Measurements from ENCODE around the gene PITPNC1. TPM values are rescaled to one million over a fixed set of nuclear protein-coding genes. Genes with fewer than 3 reads are reported as not detected.

The PITPNC1 gene
- total and polyA plus RNA-seq, 4 donors = 8.0 to 21.1 (median 15.2) TPM

- Histone ChIP-seq H3K27me3 (ENCODE audit: control insufficient read depth in 3 of 3, insufficient read depth in 3 of 3, low read length in 2 of 3) (no peaks in the 10 kb centered on the region), H3K4me1 (ENCODE audit: control insufficient read depth in 5 of 5, insufficient read depth in 5 of 5, low read length in 5 of 5) (peaks cover 1 to 6% (median 6%) of the 10 kb centered on the region in 5 donors), H3K9me3 (ENCODE audit: control insufficient read depth in 4 of 4, insufficient read depth in 3 of 4, low read length in 3 of 4) (no peaks in the 10 kb centered on the region), H3K9ac (ENCODE audit: insufficient read depth in 1 of 2, low read length in 2 of 2) (no peak overlapping the region), H3K27ac (ENCODE audit: low read depth in 1 of 2, low read length in 1 of 2) (no peak overlapping the region), H3K36me3 (ENCODE audit: control insufficient read depth in 4 of 4, insufficient read depth in 4 of 4, low read length in 4 of 4) (peaks cover 0 to 6% (median 0%) of the 10 kb centered on the region in 4 donors), H3K4me3 (no peak overlapping the region)
- TF ChIP-seq CTCF (IDR thresholded peaks at IDR 0.05; ENCODE audit: control extremely low read depth, extremely low read depth) = no peak
- ATAC-seq (ENCODE audit: insufficient read depth, low FRiP score) (no peak), DNase-seq (no peak)
- WGBS, 2 donors = 81 to 85% methylated on average over 4 of the region's 4 CpGs
Observed at GRCh38 chr17:67675481-67675880, 298.4 kb downstream of the PITPNC1 start.

GRCh38 chr17:67676305-67676704 lies 299.2 kb downstream of the PITPNC1 start:
- DNase-seq (no peak), ATAC-seq (ENCODE audit: insufficient read depth, low FRiP score) (no peak)
- 77 to 82% methylated on average over 4 of the region's 4 CpGs for WGBS, 2 donors
- H3K36me3 ChIP-seq (ENCODE audit: control insufficient read depth in 4 of 4, insufficient read depth in 4 of 4, low read length in 4 of 4) = peaks cover 0 to 6% (median 0%) of the 10 kb centered on the region in 4 donors
- H3K9me3 ChIP-seq (ENCODE audit: control insufficient read depth in 4 of 4, insufficient read depth in 3 of 4, low read length in 3 of 4) = no peaks in the 10 kb centered on the region
- no peak for TF ChIP-seq CTCF (IDR thresholded peaks at IDR 0.05; ENCODE audit: control extremely low read depth, extremely low read depth)
- H3K9ac ChIP-seq (ENCODE audit: insufficient read depth in 1 of 2, low read length in 2 of 2) = no peak overlapping the region
- H3K4me1 ChIP-seq (ENCODE audit: control insufficient read depth in 5 of 5, insufficient read depth in 5 of 5, low read length in 5 of 5) = peaks cover 0 to 6% (median 6%) of the 10 kb centered on the region in 5 donors
- H3K27ac ChIP-seq (ENCODE audit: low read depth in 1 of 2, low read length in 1 of 2) = no peak overlapping the region
- no peak overlapping the region for H3K4me3 ChIP-seq
- no peaks in the 10 kb centered on the region for H3K27me3 ChIP-seq (ENCODE audit: control insufficient read depth in 3 of 3, insufficient read depth in 3 of 3, low read length in 2 of 3)

- no peak for TF ChIP-seq CTCF (IDR thresholded peaks at IDR 0.05; ENCODE audit: control extremely low read depth, extremely low read depth)
- WGBS, 2 donors = 95 to 96% methylated on average over 2 of the region's 2 CpGs
Observed at GRCh38 chr17:67678414-67678813, 301.3 kb downstream of the PITPNC1 start.

GRCh38 chr17:67679225-67679624 lies 302.1 kb downstream of the PITPNC1 start:
- H3K9me3 ChIP-seq (ENCODE audit: control insufficient read depth in 4 of 4, insufficient read depth in 3 of 4, low read length in 3 of 4) = no peaks in the 10 kb centered on the region
- no peak overlapping the region for H3K9ac ChIP-seq (ENCODE audit: insufficient read depth in 1 of 2, low read length in 2 of 2)
- no peak for ATAC-seq (ENCODE audit: insufficient read depth, low FRiP score)
- DNase-seq = no peak
- no peak overlapping the region for H3K27ac ChIP-seq (ENCODE audit: low read depth in 1 of 2, low read length in 1 of 2)
- H3K4me3 ChIP-seq = no peak overlapping the region
- peaks cover 0 to 6% (median 0%) of the 10 kb centered on the region in 4 donors for H3K36me3 ChIP-seq (ENCODE audit: control insufficient read depth in 4 of 4, insufficient read depth in 4 of 4, low read length in 4 of 4)
- H3K27me3 ChIP-seq (ENCODE audit: control insufficient read depth in 3 of 3, insufficient read depth in 3 of 3, low read length in 2 of 3) = no peaks in the 10 kb centered on the region
- H3K4me1 ChIP-seq (ENCODE audit: control insufficient read depth in 5 of 5, insufficient read depth in 5 of 5, low read length in 5 of 5) = peaks cover 0 to 5% (median 0%) of the 10 kb centered on the region in 5 donors
- no peak for TF ChIP-seq CTCF (IDR thresholded peaks at IDR 0.05; ENCODE audit: control extremely low read depth, extremely low read depth)
- 97 to 99% methylated on average over 2 of the region's 2 CpGs for WGBS, 2 donors

More at GRCh38 chr17:67678414-67678813, 301.3 kb downstream of the PITPNC1 start:
- Histone ChIP-seq H3K4me1 (ENCODE audit: control insufficient read depth in 5 of 5, insufficient read depth in 5 of 5, low read length in 5 of 5) (peaks cover 0 to 5% (median 0%) of the 10 kb centered on the region in 5 donors), H3K36me3 (ENCODE audit: control insufficient read depth in 4 of 4, insufficient read depth in 4 of 4, low read length in 4 of 4) (peaks cover 0 to 6% (median 0%) of the 10 kb centered on the region in 4 donors), H3K27ac (ENCODE audit: low read depth in 1 of 2, low read length in 1 of 2) (no peak overlapping the region), H3K9me3 (ENCODE audit: control insufficient read depth in 4 of 4, insufficient read depth in 3 of 4, low read length in 3 of 4) (no peaks in the 10 kb centered on the region), H3K27me3 (ENCODE audit: control insufficient read depth in 3 of 3, insufficient read depth in 3 of 3, low read length in 2 of 3) (no peaks in the 10 kb centered on the region), H3K4me3 (no peak overlapping the region), H3K9ac (ENCODE audit: insufficient read depth in 1 of 2, low read length in 2 of 2) (no peak overlapping the region)
- no peak for DNase-seq
- no peak for ATAC-seq (ENCODE audit: insufficient read depth, low FRiP score)

All from lung (tissue), 12 donors.